NCI-H345 treated with DMSO at 0.1 percent for 48 hours (cell line): ENCODE results near the gene MLLT6.
A peak's percentile ranks its signal among the peaks of the same experiment; 100 is the strongest.

Experiments used
- DNase-seq: peaks from one replicate; lab custom pipeline; 2025; ENCODE audit not compliant: unreplicated experiment; lab: John Stamatoyannopoulos, UW

The MLLT6 gene

GRCh38 chr17:38706505-38707216, 1.6 kb downstream of the MLLT6 start:
- no peak for DNase-seq

- DNase-seq, result no peak
These were observed 2.7 kb downstream of the MLLT6 start for GRCh38 chr17:38707678-38708351.

GRCh38 chr17:38709104-38709820, 4.2 kb downstream of the MLLT6 start:
- DNase-seq, result no peak

GRCh38 chr17:38709864-38710603, 5.0 kb downstream of the MLLT6 start:
- DNase-seq, result no peak

GRCh38 chr17:38710604-38710962, 5.5 kb downstream of the MLLT6 start:
- DNase-seq, result no peak

GRCh38 chr17:38710985-38711384, 5.9 kb downstream of the MLLT6 start:
- DNase-seq, result no peak

- no peak for DNase-seq
These were observed 6.9 kb downstream of the MLLT6 start for GRCh38 chr17:38711792-38712571.

GRCh38 chr17:38712593-38712992, 7.5 kb downstream of the MLLT6 start:
- no peak for DNase-seq

- no peak for DNase-seq
These were observed 8.5 kb downstream of the MLLT6 start for GRCh38 chr17:38713456-38714075.

- no peak for DNase-seq
These were observed 10.3 kb downstream of the MLLT6 start for GRCh38 chr17:38715216-38715943.

GRCh38 chr17:38716368-38717005, 11.4 kb downstream of the MLLT6 start:
- no peak for DNase-seq

GRCh38 chr17:38717139-38717745, 12.2 kb downstream of the MLLT6 start:
- no peak for DNase-seq

- DNase-seq, result no peak
These were observed 14.3 kb downstream of the MLLT6 start for GRCh38 chr17:38719289-38719942.

GRCh38 chr17:38719943-38720641, 15.0 kb downstream of the MLLT6 start:
- DNase-seq, result no peak

- no peak for DNase-seq
These were observed 15.9 kb downstream of the MLLT6 start for GRCh38 chr17:38720941-38721340.

- DNase-seq, result no peak
These were observed 16.7 kb downstream of the MLLT6 start for GRCh38 chr17:38721802-38722201.

GRCh38 chr17:38724337-38724988, 19.4 kb downstream of the MLLT6 start:
- DNase-seq, result peak; percentile 35
